GM23338 (cell line): ENCODE results near the gene BEST2. TPM values are rescaled to one million over a fixed set of nuclear protein-coding genes. Genes with fewer than 3 reads are reported as not detected.

Experiments used
- ATAC-seq: fragments of 200-7000 bp; cut with Tn5 transposase; 3 replicates; pipeline ENCODE4 v1.9.1; 2020
- DNase-seq: peaks from one replicate; pipeline ENCODE4 v3.0.0-alpha.2; 2015; ENCODE audit warnings: low spot score
- H2AFZ ChIP-seq: fragments of 200-600 bp; sonication (generic); 2 replicates; pipeline ENCODE4 v1.8.0; 2016; ENCODE audit warnings: antibody characterized with exemption, mild to moderate bottlenecking, moderate library complexity
- H3F3A ChIP-seq: fragments of 200-600 bp; sonication (generic); replicated peaks from 2 replicates; pipeline ENCODE4 v1.8.0; 2017; ENCODE audit warnings: antibody characterized with exemption, mixed run types, low read depth
- H3K27ac ChIP-seq: fragments of 200-600 bp; sonication (generic); 2 replicates; pipeline ENCODE4 v1.6.1; 2016; ENCODE audit warnings: low read depth
- H3K27me3 ChIP-seq: fragments of 200-600 bp; sonication (generic); 2 replicates; pipeline ENCODE4 v1.8.0; 2016; ENCODE audit warnings: mild to moderate bottlenecking, mixed run types, moderate library complexity; ENCODE audit not compliant: insufficient read depth
- H3K36me3 ChIP-seq: fragments of 200-600 bp; sonication (generic); 2 replicates; pipeline ENCODE4 v1.8.0; 2016; ENCODE audit warnings: mild to moderate bottlenecking; ENCODE audit not compliant: insufficient read depth
- H3K4me1 ChIP-seq: fragments of 200-600 bp; sonication (generic); 2 replicates; pipeline ENCODE4 v1.8.0; 2016; ENCODE audit warnings: mild to moderate bottlenecking, moderate library complexity; ENCODE audit not compliant: insufficient read depth
- H3K4me2 ChIP-seq: fragments of 200-600 bp; sonication (generic); 2 replicates; pipeline ENCODE4 v1.7.1; 2017; ENCODE audit warnings: mixed run types
- H3K4me3 ChIP-seq: fragments of 200-600 bp; sonication (generic); 2 replicates; pipeline ENCODE4 v1.6.1; 2016; ENCODE audit warnings: mixed run types
- H3K79me2 ChIP-seq: fragments of 200-600 bp; sonication (generic); replicated peaks from 2 replicates; pipeline ENCODE4 v1.8.0; 2017; ENCODE audit warnings: mild to moderate bottlenecking; ENCODE audit not compliant: insufficient read depth
- H3K9me2 ChIP-seq: fragments of 200-600 bp; sonication (generic); 2 replicates; pipeline ENCODE4 v1.8.0; 2017; ENCODE audit not compliant: insufficient read depth
- H4K20me1 ChIP-seq: fragments of 200-600 bp; sonication (generic); replicated peaks from 2 replicates; pipeline ENCODE4 v1.8.0; 2017; ENCODE audit warnings: mild to moderate bottlenecking; ENCODE audit not compliant: insufficient read depth
- H3K27ac Mint-ChIP-seq: 2 replicates; pipeline ENCODE4 v1.8.0; 2020; ENCODE audit warnings: inconsistent platforms, mild to moderate bottlenecking, moderate library complexity, mixed read lengths
- H3K27me3 Mint-ChIP-seq: 3 replicates; pipeline ENCODE4 v1.8.0; 2022; ENCODE audit warnings: low read depth, mild to moderate bottlenecking, moderate library complexity, mixed read lengths, inconsistent platforms; ENCODE audit not compliant: insufficient read depth, poor library complexity
- H3K36me3 Mint-ChIP-seq: 3 replicates; pipeline ENCODE4 v1.8.0; 2021; ENCODE audit warnings: low read depth, mild to moderate bottlenecking, inconsistent platforms, moderate library complexity, mixed read lengths
- H3K4me1 Mint-ChIP-seq: 3 replicates; pipeline ENCODE4 v1.8.0; 2020; ENCODE audit warnings: mild to moderate bottlenecking, inconsistent platforms, mixed read lengths
- H3K4me3 Mint-ChIP-seq: 3 replicates; pipeline ENCODE4 v1.8.0; 2021; ENCODE audit warnings: moderate library complexity, mild to moderate bottlenecking, inconsistent platforms, mixed read lengths
- H3K9me3 Mint-ChIP-seq: 3 replicates; pipeline ENCODE4 v1.8.0; 2020; ENCODE audit warnings: moderate library complexity, mild to moderate bottlenecking, inconsistent platforms, mixed read lengths
- CTCF ChIP-seq, 2 experiments: fragments of 200-600 bp in 1 of 2; sonication (generic) in 1 of 2; conservative IDR thresholded peaks; 2 replicates each; pipeline versions ENCODE4 v1.5.1 to v1.6.1; 2016 to 2017; ENCODE audit warnings: antibody characterized with exemption in 2 of 2, low read depth in 2 of 2, mild to moderate bottlenecking in 2 of 2, moderate library complexity in 1 of 2
- EZH2phosphoT487 ChIP-seq: fragments of 200-600 bp; sonication (generic); IDR thresholded peaks from one replicate; pipeline ENCODE4 v1.8.1; 2018; ENCODE audit warnings: antibody characterized with exemption; ENCODE audit not compliant: unreplicated experiment
- JUNB ChIP-seq: IDR thresholded peaks from one replicate; pipeline ENCODE4 v1.6.1; 2016; ENCODE audit warnings: antibody characterized with exemption; ENCODE audit not compliant: unreplicated experiment
- REST ChIP-seq: IDR thresholded peaks from one replicate; pipeline ENCODE4 v1.6.1; 2018; ENCODE audit warnings: antibody characterized with exemption; ENCODE audit not compliant: unreplicated experiment
- STAT1 ChIP-seq: IDR thresholded peaks from one replicate; pipeline ENCODE4 v1.6.1; 2016; ENCODE audit warnings: antibody characterized with exemption; ENCODE audit not compliant: unreplicated experiment
- ZNF462 ChIP-seq: fragments of 250-450 bp; sonication (Bioruptor Pico); IDR thresholded peaks from 2 replicates; pipeline ENCODE4 v1.5.0; 2020; ENCODE audit warnings: mild to moderate bottlenecking, moderate library complexity
- polyA plus RNA-seq: library from polyadenylated mRNA; unstranded; fragments of >200 nt; fragmentation: Nextera tagmentation; extraction: Ambion mirVana; gene quantifications from 2 replicates; pipeline ENCODE4 v1.2.1, GENCODE V29; 2016
- total RNA-seq: library from RNA; depleted of rRNA; stranded (reverse); fragments of >200 nt; shearing (Covaris generic); gene quantifications from 2 replicates; pipeline ENCODE4 v1.2.3, GENCODE V29; 2014

Gene BEST2
- total and polyA plus RNA-seq, 2 experiments from 2014 or later = 1.2 to 10.4 TPM

GRCh38 chr19:12764698-12765097, 13.1 kb downstream of the BEST2 start:
- Histone ChIP-seq H2AFZ (no peak overlapping the region), H3F3A (peaks cover 14% of the 10 kb centered on the region; the same call in 1 of the 2 replicates), H4K20me1 (no peaks in the 10 kb centered on the region; the same call in 1 of the 2 replicates), H3K9me2 (no peaks in the 10 kb centered on the region), H3K4me1 (peaks cover 3% of the 10 kb centered on the region; the same call in 1 of the 2 replicates), H3K4me2 (no peak overlapping the region), H3K36me3 (0 out of 2 replicates have a peak, but pooled peaks cover 9% of the 10 kb centered on the region), H3K4me3 (no peak overlapping the region), H3K27ac (no peak overlapping the region), H3K79me2 (0 out of 2 replicates have a peak, but pooled peaks cover 3% of the 10 kb centered on the region), H3K27me3 (no peaks in the 10 kb centered on the region)
- ATAC-seq (no peak), DNase-seq (no peak)
- peaks cover 6% of the 10 kb centered on the region; the same call in 2 of the 3 replicates for H3K9me3 Mint-ChIP-seq
- H3K36me3 Mint-ChIP-seq = peaks cover 66% of the 10 kb centered on the region
- peaks cover 9% of the 10 kb centered on the region for H3K4me1 Mint-ChIP-seq
- H3K4me3 Mint-ChIP-seq = no peak overlapping the region
- H3K27ac Mint-ChIP-seq = no peak overlapping the region
- peaks cover 31% of the 10 kb centered on the region for H3K27me3 Mint-ChIP-seq
- TF ChIP-seq CTCF (conservative IDR thresholded peaks at IDR 0.05; ENCODE audit: low read depth in 2 of 2) = no peak
- TF ChIP-seq REST = no peak
- TF ChIP-seq JUNB = no peak
- TF ChIP-seq ZNF462 = no peak
- TF ChIP-seq EZH2phosphoT487 = no peak
- no peak for TF ChIP-seq STAT1
